ENCODE measurements around the gene NCOA1. TPM values are rescaled to one million over a fixed set of nuclear protein-coding genes. Genes with fewer than 3 reads are reported as not detected.

NCOA1 gene
- total and polyA plus RNA-seq, 10 of the 15 experiments (the other 5 are each of a cell fraction or from before 2014, with no cell fraction given): 1.8 to 35.6 (median 6.1) TPM

- H3K27ac ChIP-seq (ENCODE audit: control insufficient read depth, insufficient read depth): no peak overlapping the region
- H3K9ac ChIP-seq (ENCODE audit: control insufficient read depth, insufficient read depth, low read length): no peak overlapping the region
- ATAC-seq: no peak
- H3K4me1 ChIP-seq (ENCODE audit: control insufficient read depth, insufficient read depth, low read length): no peaks in the 10 kb centered on the region
- in situ Hi-C loops (cut with MboI): no loop called here
- H4K20me1 ChIP-seq (ENCODE audit: control insufficient read depth, insufficient read depth): no peaks in the 10 kb centered on the region
- ChIA-PET POLR2A (interaction anchor here (0.6 kb wide), 1 partner anchor 126 kb away, joined by 3 read pairs; no protein-coding TSS in a partner anchor), CTCF (no interaction called here), RAD21 (ENCODE audit: unreplicated experiment) (interaction anchor here (1.0 to 1.7 kb wide), 2 partner anchors 11 to 17 kb away, joined by 3 read pairs; no protein-coding TSS in a partner anchor), SMC1A (ENCODE audit: uncharacterized antibody, unreplicated experiment) (interaction anchor here (0.6 to 1.8 kb wide), 2 partner anchors 11 to 13 kb away, joined by 3 read pairs; no protein-coding TSS in a partner anchor)
- H3K4me3 ChIP-seq: no peak overlapping the region
- 100% methylated on average over 2 of the region's 2 CpGs for WGBS (ENCODE audit: insufficient coverage, insufficient replicate concordance, low lambda C conversion rate, missing lambda C conversion rate)
- H3K79me2 ChIP-seq (ENCODE audit: control insufficient read depth, insufficient read depth, low read length): no peaks in the 10 kb centered on the region
- no peak for FAIRE-seq
- no peak overlapping the region for H2AFZ ChIP-seq (ENCODE audit: control insufficient read depth, low read depth, low read length)
- no peaks in the 10 kb centered on the region for H3K9me3 ChIP-seq (replicated peaks; ENCODE audit: control insufficient read depth, insufficient read depth, low read length)
- H3K36me3 ChIP-seq (ENCODE audit: control insufficient read depth in 2 of 2, insufficient read depth in 2 of 2, low read length in 1 of 2): no peaks in the 10 kb centered on the region
- intact Hi-C loops (cut with micrococcal nuclease; ENCODE audit: unreplicated experiment): no loop called here
- H3K4me2 ChIP-seq (ENCODE audit: control insufficient read depth, insufficient read depth): no peak overlapping the region
- H3K27me3 ChIP-seq (replicated peaks in 1 of 2; ENCODE audit: control insufficient read depth in 2 of 2, insufficient read depth in 2 of 2, low read length in 1 of 2): no peaks in the 10 kb centered on the region
- BruUV-seq (replicated peaks): no TSS peak
- no peak for DNase-seq (ENCODE audit: low read depth, low spot score)
- TF ChIP-seq WRNIP1 (IDR thresholded peaks at IDR 0.05; ENCODE audit: borderline replicate concordance, low read depth, low read length): no peak
- TF ChIP-seq NBN (IDR thresholded peaks at IDR 0.05): no peak
- TF ChIP-seq ZBTB11 (CRISPR knock-in tag; IDR thresholded peaks at IDR 0.05): no peak
- TF ChIP-seq SUPT20H (IDR thresholded peaks at IDR 0.05; ENCODE audit: borderline replicate concordance, control insufficient read depth, low read depth, low read length): no peak
- TF ChIP-seq YBX1 (IDR thresholded peaks at IDR 0.05): no peak
- no peak for TF ChIP-seq ATF3 (IDR thresholded peaks at IDR 0.05; ENCODE audit: borderline replicate concordance, extremely low read depth, low read depth, low read length)
- no peak for TF ChIP-seq GABPA (IDR thresholded peaks at IDR 0.05; ENCODE audit: low read depth)
- TF ChIP-seq SMARCA5 (IDR thresholded peaks at IDR 0.05): no peak
- no peak for TF ChIP-seq MYB (IDR thresholded peaks at IDR 0.05; ENCODE audit: borderline replicate concordance, low read depth, low read length)
- TF ChIP-seq SPI1 (IDR thresholded peaks at IDR 0.05; ENCODE audit: borderline replicate concordance, insufficient read depth, low read depth, low read length): no peak
- no peak for TF ChIP-seq USF2 (IDR thresholded peaks at IDR 0.05; ENCODE audit: borderline replicate concordance, low read depth, low read length)
- no peak for TF ChIP-seq NR2F1 (conservative IDR thresholded peaks at IDR 0.05)
- TF ChIP-seq RB1 (IDR thresholded peaks at IDR 0.05; ENCODE audit: borderline replicate concordance): no peak
- no peak for TF ChIP-seq ZNF592 (IDR thresholded peaks at IDR 0.05)
These were observed 106.3 kb downstream of the NCOA1 start for GRCh38 chr2:24597181-24597870.

Measured in GM12878 (cell line).